Measurements from ENCODE around the gene CACUL1.

The CACUL1 gene

DNA sequence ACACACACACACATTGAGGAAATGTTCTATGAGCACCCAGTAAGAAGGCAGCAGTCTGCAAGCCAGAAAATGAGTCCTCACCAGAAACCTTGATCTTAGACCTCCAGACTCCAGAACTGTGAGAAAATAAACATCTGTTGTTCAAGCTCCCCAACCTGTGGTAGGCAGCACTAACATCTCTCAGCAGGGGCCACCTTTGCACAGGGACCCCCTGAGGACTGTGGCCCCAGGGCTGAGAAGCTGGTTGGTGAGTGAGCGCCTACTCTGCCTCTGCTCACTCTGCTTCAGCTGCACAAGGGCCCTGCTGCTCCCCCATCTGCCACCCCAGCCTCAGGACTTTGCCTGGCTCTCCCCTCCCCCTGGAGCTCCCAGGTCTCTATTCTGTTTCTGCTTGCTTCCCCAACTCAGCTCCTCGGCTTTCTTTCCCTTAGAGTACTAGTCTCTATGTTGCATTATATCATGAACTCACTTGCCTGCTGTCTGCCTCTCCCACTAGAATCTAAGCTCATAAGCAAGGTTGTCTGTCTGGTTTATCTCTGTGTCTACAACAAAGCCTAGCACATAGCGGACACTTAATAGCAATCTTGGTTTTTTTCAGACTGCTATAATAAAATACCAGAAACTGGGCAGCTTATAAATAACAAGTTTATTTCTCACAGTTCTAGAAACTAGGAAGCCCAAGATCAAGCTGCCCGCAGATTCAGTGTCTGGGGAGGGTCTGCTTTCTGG, 118.9 kb downstream of the CACUL1 start:
- no peak overlapping the region for H3K4me2 ChIP-seq (ENCODE audit: low read length)
- no peaks in the 10 kb centered on the region for H3K36me3 ChIP-seq (replicated peaks; ENCODE audit: low read depth, low read length)
- H3K27ac ChIP-seq (ENCODE audit: low read length), result no peak overlapping the region
- H3K27me3 ChIP-seq (ENCODE audit: low read depth, low read length), result no peaks in the 10 kb centered on the region
- no peak overlapping the region for H2AFZ ChIP-seq (ENCODE audit: low read depth, low read length)
- no peaks in the 10 kb centered on the region for H3K4me1 ChIP-seq (ENCODE audit: low read length)
- no peak overlapping the region for H3K9ac ChIP-seq (ENCODE audit: low read length)
- TF ChIP-seq, protein P1, sequence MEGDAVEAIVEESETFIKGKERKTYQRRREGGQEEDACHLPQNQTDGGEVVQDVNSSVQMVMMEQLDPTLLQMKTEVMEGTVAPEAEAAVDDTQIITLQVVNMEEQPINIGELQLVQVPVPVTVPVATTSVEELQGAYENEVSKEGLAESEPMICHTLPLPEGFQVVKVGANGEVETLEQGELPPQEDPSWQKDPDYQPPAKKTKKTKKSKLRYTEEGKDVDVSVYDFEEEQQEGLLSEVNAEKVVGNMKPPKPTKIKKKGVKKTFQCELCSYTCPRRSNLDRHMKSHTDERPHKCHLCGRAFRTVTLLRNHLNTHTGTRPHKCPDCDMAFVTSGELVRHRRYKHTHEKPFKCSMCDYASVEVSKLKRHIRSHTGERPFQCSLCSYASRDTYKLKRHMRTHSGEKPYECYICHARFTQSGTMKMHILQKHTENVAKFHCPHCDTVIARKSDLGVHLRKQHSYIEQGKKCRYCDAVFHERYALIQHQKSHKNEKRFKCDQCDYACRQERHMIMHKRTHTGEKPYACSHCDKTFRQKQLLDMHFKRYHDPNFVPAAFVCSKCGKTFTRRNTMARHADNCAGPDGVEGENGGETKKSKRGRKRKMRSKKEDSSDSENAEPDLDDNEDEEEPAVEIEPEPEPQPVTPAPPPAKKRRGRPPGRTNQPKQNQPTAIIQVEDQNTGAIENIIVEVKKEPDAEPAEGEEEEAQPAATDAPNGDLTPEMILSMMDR (IDR thresholded peaks at IDR 0.05; ENCODE audit: low read depth, low read length), result no peak
- TF ChIP-seq EZH2phosphoT487 (IDR thresholded peaks at IDR 0.05; ENCODE audit: low read depth), result no peak
- H3K4me3 ChIP-seq (ENCODE audit: low read length), result no peak overlapping the region
- no peaks in the 10 kb centered on the region for H4K20me1 ChIP-seq (ENCODE audit: insufficient read depth, low read length)
- H3K79me2 ChIP-seq (ENCODE audit: low read length), result no peaks in the 10 kb centered on the region
- H3K9me3 ChIP-seq (ENCODE audit: insufficient read depth, low read length), result no peaks in the 10 kb centered on the region

DNA sequence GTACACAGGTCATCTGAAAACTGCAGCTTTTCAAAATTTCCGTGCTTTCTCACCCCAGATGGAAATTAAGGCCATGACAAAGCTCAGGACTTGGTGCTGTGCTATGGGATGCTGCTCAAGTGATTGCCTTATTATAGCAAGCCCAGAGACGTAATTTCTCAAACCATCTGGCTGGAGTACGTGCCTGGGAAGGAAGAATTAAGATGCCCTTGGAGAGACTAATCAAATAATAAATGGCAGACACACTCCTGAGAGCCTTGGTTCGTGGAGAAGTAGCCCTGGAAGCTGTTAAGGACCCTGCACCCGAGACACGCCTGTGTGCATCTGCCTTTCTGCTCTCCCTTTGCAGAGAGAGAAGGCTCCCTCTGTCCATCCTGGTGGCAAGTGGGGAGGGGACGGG, 121.0 kb downstream of the CACUL1 start:
- Histone ChIP-seq H3K27me3 (ENCODE audit: low read depth, low read length) (no peaks in the 10 kb centered on the region; the same call in 1 of the 2 replicates), H3K4me2 (ENCODE audit: low read length) (no peak overlapping the region), H3K9me3 (ENCODE audit: insufficient read depth, low read length) (no peaks in the 10 kb centered on the region), H3K4me1 (ENCODE audit: low read length) (no peaks in the 10 kb centered on the region), H3K4me3 (ENCODE audit: low read length) (no peak overlapping the region), H3K9ac (ENCODE audit: low read length) (no peak overlapping the region), H4K20me1 (ENCODE audit: insufficient read depth, low read length) (no peaks in the 10 kb centered on the region), H2AFZ (ENCODE audit: low read depth, low read length) (no peak overlapping the region), H3K36me3 (replicated peaks; ENCODE audit: low read depth, low read length) (no peaks in the 10 kb centered on the region), H3K27ac (ENCODE audit: low read length) (no peak overlapping the region), H3K79me2 (ENCODE audit: low read length) (no peaks in the 10 kb centered on the region)
- TF ChIP-seq, protein P1 (IDR thresholded peaks at IDR 0.05; ENCODE audit: low read depth, low read length), result no peak
- no peak for TF ChIP-seq EZH2phosphoT487 (IDR thresholded peaks at IDR 0.05; ENCODE audit: low read depth)

DNA sequence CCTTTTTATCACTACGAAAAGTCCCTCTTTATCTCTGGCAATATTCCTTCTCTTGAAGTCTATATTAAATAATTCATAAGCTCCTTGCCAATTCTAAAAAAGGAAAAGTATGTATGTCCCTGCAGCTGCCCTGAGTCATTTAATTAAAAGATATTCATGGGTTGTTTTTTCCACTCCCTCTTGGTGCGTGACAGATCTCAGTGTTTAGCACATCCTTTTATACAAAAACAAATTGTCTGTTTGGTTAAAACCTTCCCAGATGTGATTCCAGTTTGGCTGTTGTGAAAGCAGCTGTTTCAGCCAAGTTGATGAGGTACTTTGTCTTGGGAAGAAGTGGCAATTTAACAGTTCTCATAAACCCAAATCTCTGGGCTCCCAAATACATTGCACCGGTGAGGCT, 125.6 kb downstream of the CACUL1 start:
- no peaks in the 10 kb centered on the region for H3K9me3 ChIP-seq (ENCODE audit: insufficient read depth, low read length)
- H3K9ac ChIP-seq (ENCODE audit: low read length), result no peak overlapping the region
- H2AFZ ChIP-seq (ENCODE audit: low read depth, low read length), result no peak overlapping the region
- no peak overlapping the region for H3K27ac ChIP-seq (ENCODE audit: low read length)
- H3K36me3 ChIP-seq (replicated peaks; ENCODE audit: low read depth, low read length), result no peaks in the 10 kb centered on the region
- H3K4me3 ChIP-seq (ENCODE audit: low read length), result no peak overlapping the region
- no peaks in the 10 kb centered on the region for H4K20me1 ChIP-seq (ENCODE audit: insufficient read depth, low read length)
- H3K4me1 ChIP-seq (ENCODE audit: low read length), result no peaks in the 10 kb centered on the region
- H3K79me2 ChIP-seq (ENCODE audit: low read length), result no peaks in the 10 kb centered on the region
- no peak for TF ChIP-seq EZH2phosphoT487 (IDR thresholded peaks at IDR 0.05; ENCODE audit: low read depth)
- TF ChIP-seq, protein P1 (IDR thresholded peaks at IDR 0.05; ENCODE audit: low read depth, low read length), result no peak
- H3K27me3 ChIP-seq (ENCODE audit: low read depth, low read length), result no peaks in the 10 kb centered on the region; the same call in 1 of the 2 replicates
- H3K4me2 ChIP-seq (ENCODE audit: low read length), result no peak overlapping the region

GRCh38 chr10:118628397-118628796, 126.4 kb downstream of the CACUL1 start:
- Histone ChIP-seq H3K36me3 (replicated peaks; ENCODE audit: low read depth, low read length) (no peaks in the 10 kb centered on the region), H4K20me1 (ENCODE audit: insufficient read depth, low read length) (no peaks in the 10 kb centered on the region), H3K4me1 (ENCODE audit: low read length) (no peaks in the 10 kb centered on the region), H3K4me2 (ENCODE audit: low read length) (no peak overlapping the region), H2AFZ (ENCODE audit: low read depth, low read length) (no peak overlapping the region), H3K9ac (ENCODE audit: low read length) (no peak overlapping the region), H3K27me3 (ENCODE audit: low read depth, low read length) (no peaks in the 10 kb centered on the region; the same call in 1 of the 2 replicates), H3K9me3 (ENCODE audit: insufficient read depth, low read length) (no peaks in the 10 kb centered on the region), H3K79me2 (ENCODE audit: low read length) (no peaks in the 10 kb centered on the region), H3K27ac (ENCODE audit: low read length) (no peak overlapping the region), H3K4me3 (ENCODE audit: low read length) (no peak overlapping the region)
- no peak for TF ChIP-seq EZH2phosphoT487 (IDR thresholded peaks at IDR 0.05; ENCODE audit: low read depth)
- TF ChIP-seq, protein P1 (IDR thresholded peaks at IDR 0.05; ENCODE audit: low read depth, low read length), result no peak

Measured in OCI-LY3 (cell line).